ENCODE measurements around the gene DHX29. TPM values are rescaled to one million over a fixed set of nuclear protein-coding genes. Genes with fewer than 3 reads are reported as not detected.

DHX29 gene
- total RNA-seq, 1 donor from 2014 or later, result 11.3 TPM

- H3K27ac ChIP-seq, result peak overlapping the region; percentile 55 to 71
- H3K36me3 ChIP-seq, result peaks cover 28 to 41% of the 10 kb centered on the region in 2 donors
Measured at GRCh38 chr5:55344392-55344992, 37.0 kb upstream of the DHX29 start.

GRCh38 chr5:55343609-55344008 lies 36.1 kb upstream of the DHX29 start:
- Histone ChIP-seq H3K27ac (peak overlapping the region; percentile 55 to 71), H3K4me3 (peak overlapping the region in 1 of 2 donors; percentile 36), H3K36me3 (peaks cover 25 to 32% of the 10 kb centered on the region in 2 donors), H3K9me3 (no peaks in the 10 kb centered on the region), H3K4me1 (peaks cover 0 to 14% of the 10 kb centered on the region in 2 donors), H3K27me3 (no peaks in the 10 kb centered on the region)
- DNase-seq (ENCODE audit: low spot score in 2 of 2), result no peak
- intact Hi-C loops (cut with DNase I), result loop anchor here (5.0 kb wide), 1 partner anchor 349 kb away; no protein-coding TSS in a partner anchor
- TF ChIP-seq, protein P1, sequence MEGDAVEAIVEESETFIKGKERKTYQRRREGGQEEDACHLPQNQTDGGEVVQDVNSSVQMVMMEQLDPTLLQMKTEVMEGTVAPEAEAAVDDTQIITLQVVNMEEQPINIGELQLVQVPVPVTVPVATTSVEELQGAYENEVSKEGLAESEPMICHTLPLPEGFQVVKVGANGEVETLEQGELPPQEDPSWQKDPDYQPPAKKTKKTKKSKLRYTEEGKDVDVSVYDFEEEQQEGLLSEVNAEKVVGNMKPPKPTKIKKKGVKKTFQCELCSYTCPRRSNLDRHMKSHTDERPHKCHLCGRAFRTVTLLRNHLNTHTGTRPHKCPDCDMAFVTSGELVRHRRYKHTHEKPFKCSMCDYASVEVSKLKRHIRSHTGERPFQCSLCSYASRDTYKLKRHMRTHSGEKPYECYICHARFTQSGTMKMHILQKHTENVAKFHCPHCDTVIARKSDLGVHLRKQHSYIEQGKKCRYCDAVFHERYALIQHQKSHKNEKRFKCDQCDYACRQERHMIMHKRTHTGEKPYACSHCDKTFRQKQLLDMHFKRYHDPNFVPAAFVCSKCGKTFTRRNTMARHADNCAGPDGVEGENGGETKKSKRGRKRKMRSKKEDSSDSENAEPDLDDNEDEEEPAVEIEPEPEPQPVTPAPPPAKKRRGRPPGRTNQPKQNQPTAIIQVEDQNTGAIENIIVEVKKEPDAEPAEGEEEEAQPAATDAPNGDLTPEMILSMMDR (IDR thresholded peaks at IDR 0.05), result no peak

More at GRCh38 chr5:55344392-55344992, 37.0 kb upstream of the DHX29 start:
- H3K4me3 ChIP-seq, result peak overlapping the region in 1 of 2 donors; percentile 36
- DNase-seq (ENCODE audit: low spot score in 2 of 2), result peak in 1 of 2 donors; percentile 82
- no peaks in the 10 kb centered on the region for H3K9me3 ChIP-seq
- H3K4me1 ChIP-seq, result peaks cover 0 to 7% of the 10 kb centered on the region in 2 donors
- intact Hi-C loops (cut with DNase I), result loop anchor here (5.0 kb wide), 1 partner anchor 348 kb away; no protein-coding TSS in a partner anchor
- no peaks in the 10 kb centered on the region for H3K27me3 ChIP-seq
- TF ChIP-seq, protein P1 (IDR thresholded peaks at IDR 0.05), result peak; percentile 66 to 85 (median 80)

DNA sequence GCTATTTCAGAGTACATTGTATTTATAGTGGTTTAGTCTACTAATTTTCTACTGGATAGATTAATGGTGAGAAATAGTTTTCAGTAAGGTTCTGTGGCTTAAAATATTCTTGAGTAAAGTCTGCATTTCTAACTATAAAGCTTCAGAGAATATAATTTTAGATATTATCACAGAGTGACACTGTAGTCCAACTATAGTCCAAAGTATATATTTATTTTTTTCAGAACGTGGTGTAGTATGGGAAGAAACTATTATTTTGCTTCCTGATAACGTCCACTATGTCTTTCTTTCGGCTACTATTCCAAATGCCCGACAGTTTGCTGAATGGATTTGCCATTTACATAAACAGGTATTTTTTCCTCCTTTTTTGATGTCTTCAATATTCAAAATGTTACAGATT lies 35.6 kb upstream of the DHX29 start:
- Histone ChIP-seq H3K4me3 (peak overlapping the region; percentile 21 to 36), H3K9me3 (no peaks in the 10 kb centered on the region), H3K27ac (peak overlapping the region; percentile 55 to 71), H3K4me1 (peaks cover 0 to 18% of the 10 kb centered on the region in 2 donors), H3K36me3 (peaks cover 23 to 28% of the 10 kb centered on the region in 2 donors), H3K27me3 (no peaks in the 10 kb centered on the region)
- intact Hi-C loops (cut with DNase I), result loop anchor here (5.0 kb wide), 1 partner anchor 349 kb away; no protein-coding TSS in a partner anchor
- TF ChIP-seq, protein P1 (IDR thresholded peaks at IDR 0.05), result no peak
- no peak for DNase-seq (ENCODE audit: low spot score in 2 of 2)

DNA sequence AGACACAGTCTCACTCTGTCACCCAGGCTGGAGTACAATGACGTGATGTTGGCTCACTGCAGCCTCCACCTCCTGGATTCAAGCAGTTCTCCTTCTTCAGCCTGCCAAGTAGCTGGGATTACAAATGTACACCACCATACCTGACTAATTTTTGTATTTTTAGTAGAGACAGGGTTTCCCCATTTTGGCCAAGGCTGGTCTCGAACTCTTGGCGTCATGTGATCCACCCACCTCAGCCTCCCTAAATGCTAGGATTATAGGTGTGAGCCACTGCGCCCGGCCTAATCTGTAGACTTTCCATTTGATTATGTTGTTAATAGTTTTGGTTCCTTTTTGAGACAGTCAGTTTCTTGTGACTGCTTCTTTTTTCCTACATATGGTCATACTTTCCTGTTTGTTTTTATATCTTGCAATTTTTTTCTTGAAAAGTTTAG lies 31.3 kb upstream of the DHX29 start:
- H3K36me3 ChIP-seq, result no peaks in the 10 kb centered on the region
- TF ChIP-seq, protein P1 (IDR thresholded peaks at IDR 0.05), result no peak
- peak overlapping the region; percentile 38 to 63 for H3K27ac ChIP-seq
- peaks cover 0 to 15% of the 10 kb centered on the region in 2 donors for H3K4me1 ChIP-seq
- intact Hi-C loops (cut with DNase I), result no loop called here
- DNase-seq (ENCODE audit: low spot score in 2 of 2), result peak; percentile 39 to 76
- no peaks in the 10 kb centered on the region for H3K9me3 ChIP-seq
- no peaks in the 10 kb centered on the region for H3K27me3 ChIP-seq
- no peak overlapping the region for H3K4me3 ChIP-seq

- Histone ChIP-seq H3K27me3 (no peaks in the 10 kb centered on the region), H3K4me3 (peak overlapping the region in 1 of 2 donors; percentile 34), H3K36me3 (no peaks in the 10 kb centered on the region), H3K4me1 (peaks cover 0 to 12% of the 10 kb centered on the region in 2 donors), H3K27ac (peak overlapping the region; percentile 38 to 63), H3K9me3 (no peaks in the 10 kb centered on the region)
- DNase-seq (ENCODE audit: low spot score in 2 of 2), result no peak
- TF ChIP-seq, protein P1 (IDR thresholded peaks at IDR 0.05), result no peak
- intact Hi-C loops (cut with DNase I), result no loop called here
Measured at GRCh38 chr5:55338092-55338613, 30.7 kb upstream of the DHX29 start.
